Naive thymus-derived CD4-positive, alpha-beta T cell (primary cell): ENCODE results near the gene ARGLU1. TPM values are rescaled to one million over a fixed set of nuclear protein-coding genes. Genes with fewer than 3 reads are reported as not detected.

Experiments
- ATAC-seq: fragments of 150-1000 bp; cut with Tn5 transposase; 2 replicates; pipeline ENCODE4 v1.10.0; 2021; ENCODE audit warnings: mild to moderate bottlenecking, moderate library complexity
- CTCF ChIA-PET: fragments of 350-600 bp; sonication (Branson Sonifier 250); formaldehyde crosslinking; loops from one replicate; lab custom pipeline; 2021; ENCODE audit warnings: antibody characterized with exemption; lab: Charles Lee
- POLR2A ChIA-PET: fragments of 350-600 bp; sonication (Branson Sonifier 250); formaldehyde crosslinking; loops from one replicate; lab custom pipeline; 2021; ENCODE audit warnings: antibody characterized with exemption, inconsistent platforms; lab: Charles Lee
- DNase-seq, 9 donors: peaks; one replicate each; pipeline versions ENCODE4 v3.0.0 to v3.0.0-alpha.2; 2020 to 2022; ENCODE audit warnings: mixed read lengths in 1 of 9
- H3K27ac ChIP-seq: one replicate; pipeline ENCODE4 v1.7.0; 2013; ENCODE audit warnings: mild to moderate bottlenecking, low read depth, low read length, moderate library complexity
- H3K27me3 ChIP-seq, 2 donors: one replicate each; pipeline ENCODE4 v1.7.0; 2013; ENCODE audit warnings: low read length in 2 of 2, mild to moderate bottlenecking in 2 of 2, moderate library complexity in 2 of 2; ENCODE audit not compliant: control insufficient read depth in 2 of 2, insufficient read depth in 2 of 2
- H3K36me3 ChIP-seq, 3 experiments: 1 replicate in 2 of 3; 2 replicates in 1 of 3; pipeline ENCODE4 v1.7.0; 2013; ENCODE audit warnings: low read length in 3 of 3, mild to moderate bottlenecking in 3 of 3, moderate library complexity in 1 of 3; ENCODE audit not compliant: insufficient read depth in 3 of 3, control insufficient read depth in 2 of 3
- H3K4me1 ChIP-seq, 2 donors: one replicate each; pipeline ENCODE4 v1.7.0; 2013; ENCODE audit warnings: low read length in 2 of 2, mild to moderate bottlenecking in 2 of 2, moderate library complexity in 1 of 2; ENCODE audit not compliant: control insufficient read depth in 2 of 2, insufficient read depth in 2 of 2
- H3K4me3 ChIP-seq: 2 replicates; pipeline ENCODE4 v1.7.0; 2013; ENCODE audit warnings: mild to moderate bottlenecking, low read length
- H3K9me3 ChIP-seq, 3 experiments: 1 replicate in 2 of 3; 2 replicates in 1 of 3; pipeline ENCODE4 v1.7.0; 2013; ENCODE audit warnings: low read length in 3 of 3; ENCODE audit not compliant: control insufficient read depth in 2 of 3
- H3K27ac Mint-ChIP-seq, 9 donors: one replicate each; pipeline ENCODE4 v1.8.0; 2020 to 2022; ENCODE audit warnings: mixed read lengths in 9 of 9, mild to moderate bottlenecking in 8 of 9, moderate library complexity in 5 of 9, inconsistent platforms in 2 of 9
- H3K27me3 Mint-ChIP-seq, 5 donors: one replicate each; pipeline ENCODE4 v1.8.0; 2021 to 2022; ENCODE audit warnings: mixed read lengths in 5 of 5, mild to moderate bottlenecking in 1 of 5
- H3K36me3 Mint-ChIP-seq, 5 donors: one replicate each; pipeline ENCODE4 v1.8.0; 2020 to 2022; ENCODE audit warnings: mixed read lengths in 5 of 5, mild to moderate bottlenecking in 3 of 5, inconsistent platforms in 1 of 5
- H3K4me1 Mint-ChIP-seq, 7 donors: one replicate each; pipeline ENCODE4 v1.8.0; 2020 to 2022; ENCODE audit warnings: mixed read lengths in 7 of 7, mild to moderate bottlenecking in 3 of 7, inconsistent platforms in 1 of 7
- H3K4me3 Mint-ChIP-seq, 10 donors: one replicate each; pipeline ENCODE4 v1.8.0; 2020 to 2022; ENCODE audit warnings: mild to moderate bottlenecking in 10 of 10, mixed read lengths in 10 of 10, moderate library complexity in 6 of 10, inconsistent platforms in 2 of 10
- H3K9me3 Mint-ChIP-seq, 11 donors: one replicate each; pipeline ENCODE4 v1.8.0; 2020 to 2022; ENCODE audit warnings: mixed read lengths in 11 of 11, mild to moderate bottlenecking in 4 of 11, inconsistent platforms in 1 of 11, moderate library complexity in 1 of 11
- intact Hi-C, 2 donors: fragments of 100-400 bp; cut with micrococcal nuclease; formaldehyde crosslinking; loops; one replicate each; pipeline ENCODE4 v1.15.1; 2023
- polyA plus RNA-seq, 2 donors: library from polyadenylated mRNA; unstranded; fragments of 300-500 nt; fragmentation: Illumina TruSeq; gene quantifications; one replicate each; pipeline ENCODE4 v1.2.3, GENCODE V29; 2021
- total RNA-seq, 6 experiments: library from RNA in 5 of 6; stranded (reverse) in 5 of 6; gene quantifications; 1 replicate in 5 of 6; 2 replicates in 1 of 6; pipeline ENCODE4 v1.2.3 and lab custom pipeline; 2021 to 2026

The ARGLU1 gene
- total and polyA plus RNA-seq, 7 experiments from 2014 or later: 36.1 to 291 (median 144) TPM

GRCh38 chr13:106513025-106513983 is 54.6 kb downstream of the ARGLU1 start:
- H3K27ac Mint-ChIP-seq: no peak overlapping the region
- POLR2A ChIA-PET: interaction anchor here (0.6 kb wide), 1 partner anchor 326 kb away, joined by 3 read pairs; no protein-coding TSS in a partner anchor
- no peaks in the 10 kb centered on the region for H3K36me3 ChIP-seq
- no peaks in the 10 kb centered on the region for H3K36me3 Mint-ChIP-seq
- no peak overlapping the region for H3K4me3 Mint-ChIP-seq
- H3K27me3 Mint-ChIP-seq: peaks cover 19 to 40% (median 27%) of the 10 kb centered on the region in 5 donors
- H3K9me3 Mint-ChIP-seq: peaks cover 0 to 2% (median 0%) of the 10 kb centered on the region in 11 donors
- H3K4me1 ChIP-seq: no peaks in the 10 kb centered on the region
- H3K4me3 ChIP-seq: no peak overlapping the region
- H3K27me3 ChIP-seq: peaks cover 0 to 3% of the 10 kb centered on the region in 2 donors
- no peak overlapping the region for H3K27ac ChIP-seq
- ATAC-seq (no peak), DNase-seq (no peak)
- peaks cover 0 to 1% (median 0%) of the 10 kb centered on the region in 7 donors for H3K4me1 Mint-ChIP-seq
- intact Hi-C loops: loop anchor here in 1 of 2 donors (2.0 kb wide), 1 partner anchor 15 kb away; no protein-coding TSS in a partner anchor
- H3K9me3 ChIP-seq: no peaks in the 10 kb centered on the region
- CTCF ChIA-PET: no interaction called here

GRCh38 chr13:106507560-106508274 is 60.2 kb downstream of the ARGLU1 start:
- H3K27ac Mint-ChIP-seq: no peak overlapping the region
- H3K4me1 Mint-ChIP-seq: peaks cover 0 to 2% (median 0%) of the 10 kb centered on the region in 7 donors
- Histone ChIP-seq H3K4me3 (no peak overlapping the region), H3K4me1 (no peaks in the 10 kb centered on the region), H3K27me3 (no peaks in the 10 kb centered on the region), H3K9me3 (no peaks in the 10 kb centered on the region), H3K27ac (no peak overlapping the region), H3K36me3 (no peaks in the 10 kb centered on the region)
- ChIA-PET POLR2A (no interaction called here), CTCF (interaction anchor here (0.6 kb wide), 1 partner anchor 30 kb away, joined by 3 read pairs; no protein-coding TSS in a partner anchor)
- intact Hi-C loops: no loop called here
- no peak for ATAC-seq
- H3K27me3 Mint-ChIP-seq: peaks cover 6 to 21% (median 11%) of the 10 kb centered on the region in 5 donors
- no peaks in the 10 kb centered on the region for H3K36me3 Mint-ChIP-seq
- no peak overlapping the region for H3K4me3 Mint-ChIP-seq
- no peak for DNase-seq
- H3K9me3 Mint-ChIP-seq: peaks cover 0 to 2% (median 0%) of the 10 kb centered on the region in 11 donors

GRCh38 chr13:106506286-106506685 is 61.7 kb downstream of the ARGLU1 start:
- Histone ChIP-seq H3K27ac (no peak overlapping the region), H3K27me3 (no peaks in the 10 kb centered on the region), H3K36me3 (no peaks in the 10 kb centered on the region), H3K4me1 (no peaks in the 10 kb centered on the region), H3K4me3 (no peak overlapping the region), H3K9me3 (no peaks in the 10 kb centered on the region)
- DNase-seq: no peak
- H3K27me3 Mint-ChIP-seq: peaks cover 10 to 26% (median 16%) of the 10 kb centered on the region in 5 donors
- no peaks in the 10 kb centered on the region for H3K36me3 Mint-ChIP-seq
- ATAC-seq: no peak
- peaks cover 0 to 2% (median 0%) of the 10 kb centered on the region in 7 donors for H3K4me1 Mint-ChIP-seq
- POLR2A ChIA-PET: no interaction called here
- peaks cover 0 to 2% (median 0%) of the 10 kb centered on the region in 11 donors for H3K9me3 Mint-ChIP-seq
- no peak overlapping the region for H3K27ac Mint-ChIP-seq
- intact Hi-C loops: no loop called here
- no peak overlapping the region for H3K4me3 Mint-ChIP-seq
- CTCF ChIA-PET: interaction anchor here (0.5 kb wide), 1 partner anchor 32 kb away, joined by 3 read pairs; no protein-coding TSS in a partner anchor

GRCh38 chr13:106505732-106506131 is 62.2 kb downstream of the ARGLU1 start:
- ChIA-PET CTCF (no interaction called here), POLR2A (no interaction called here)
- Histone ChIP-seq H3K36me3 (no peaks in the 10 kb centered on the region), H3K9me3 (no peaks in the 10 kb centered on the region), H3K4me1 (no peaks in the 10 kb centered on the region), H3K27me3 (no peaks in the 10 kb centered on the region), H3K27ac (no peak overlapping the region), H3K4me3 (no peak overlapping the region)
- no peak for DNase-seq
- H3K36me3 Mint-ChIP-seq: no peaks in the 10 kb centered on the region
- intact Hi-C loops: no loop called here
- peaks cover 0 to 2% (median 0%) of the 10 kb centered on the region in 7 donors for H3K4me1 Mint-ChIP-seq
- ATAC-seq: no peak
- no peak overlapping the region for H3K27ac Mint-ChIP-seq
- H3K27me3 Mint-ChIP-seq: peaks cover 10 to 23% (median 16%) of the 10 kb centered on the region in 5 donors
- no peaks in the 10 kb centered on the region for H3K9me3 Mint-ChIP-seq
- H3K4me3 Mint-ChIP-seq: no peak overlapping the region

- Mint-ChIP-seq H3K36me3 (no peaks in the 10 kb centered on the region), H3K4me3 (no peak overlapping the region), H3K27ac (no peak overlapping the region), H3K27me3 (peaks cover 14 to 26% (median 20%) of the 10 kb centered on the region in 5 donors), H3K4me1 (peaks cover 0 to 2% (median 0%) of the 10 kb centered on the region in 7 donors), H3K9me3 (no peaks in the 10 kb centered on the region)
- intact Hi-C loops: no loop called here
- Histone ChIP-seq H3K36me3 (no peaks in the 10 kb centered on the region), H3K27ac (no peak overlapping the region), H3K9me3 (no peaks in the 10 kb centered on the region), H3K4me1 (no peaks in the 10 kb centered on the region), H3K4me3 (no peak overlapping the region), H3K27me3 (no peaks in the 10 kb centered on the region)
- no peak for DNase-seq
- ChIA-PET POLR2A (no interaction called here), CTCF (no interaction called here)
- ATAC-seq: no peak
Measured at GRCh38 chr13:106505295-106505694, 62.6 kb downstream of the ARGLU1 start.

GRCh38 chr13:106503730-106504453 is 64.0 kb downstream of the ARGLU1 start:
- ATAC-seq: no peak
- Mint-ChIP-seq H3K36me3 (no peaks in the 10 kb centered on the region), H3K27me3 (peaks cover 24 to 31% (median 30%) of the 10 kb centered on the region in 5 donors), H3K27ac (no peak overlapping the region), H3K4me1 (peaks cover 0 to 6% (median 0%) of the 10 kb centered on the region in 7 donors), H3K4me3 (no peak overlapping the region), H3K9me3 (no peaks in the 10 kb centered on the region)
- intact Hi-C loops: no loop called here
- Histone ChIP-seq H3K36me3 (no peaks in the 10 kb centered on the region), H3K4me3 (no peak overlapping the region), H3K27me3 (no peaks in the 10 kb centered on the region), H3K4me1 (no peaks in the 10 kb centered on the region), H3K27ac (no peak overlapping the region), H3K9me3 (no peaks in the 10 kb centered on the region)
- no peak for DNase-seq
- ChIA-PET POLR2A (no interaction called here), CTCF (interaction anchor here (0.6 kb wide), 1 partner anchor 18 kb away, joined by 3 read pairs; no protein-coding TSS in a partner anchor)
